Thymus (tissue), 11 donors: ENCODE data around the gene FMNL2. TPM values are rescaled to one million over a fixed set of nuclear protein-coding genes. Genes with fewer than 3 reads are reported as not detected.
"Not testable (repeated sequence)": the region's sequence is repeated elsewhere in the genome, so short reads cannot be mapped to it uniquely, and the experiment has no call there.

Experiments used
- DNase-seq, 9 donors: peaks; one replicate each; pipeline ENCODE4 v3.0.0-alpha.2; 2013; ENCODE audit warnings: low spot score in 9 of 9, low read depth in 6 of 9, missing footprints in 1 of 9
- H3K27ac ChIP-seq, 2 donors: one replicate each; pipeline ENCODE4 v1.5.1; 2013; ENCODE audit warnings: control low read depth in 1 of 2, low read depth in 1 of 2, low read length in 1 of 2, mild to moderate bottlenecking in 1 of 2, moderate library complexity in 1 of 2
- H3K27me3 ChIP-seq, 2 donors: one replicate each; pipeline ENCODE4 v1.5.1; 2013; ENCODE audit warnings: low read length in 1 of 2; ENCODE audit not compliant: control insufficient read depth in 2 of 2, insufficient read depth in 1 of 2
- H3K36me3 ChIP-seq, 2 donors: one replicate each; pipeline ENCODE4 v1.5.1; 2013; ENCODE audit warnings: low read length in 1 of 2, mild to moderate bottlenecking in 1 of 2, moderate library complexity in 1 of 2; ENCODE audit not compliant: control insufficient read depth in 2 of 2, insufficient read depth in 2 of 2
- H3K4me1 ChIP-seq, 2 donors: one replicate each; pipeline ENCODE4 v1.5.1; 2013; ENCODE audit warnings: low read length in 2 of 2; ENCODE audit not compliant: control insufficient read depth in 2 of 2, insufficient read depth in 2 of 2
- H3K4me3 ChIP-seq, 2 donors: one replicate each; pipeline ENCODE4 v1.5.1; 2013; ENCODE audit warnings: low read length in 2 of 2, control low read depth in 1 of 2, mild to moderate bottlenecking in 1 of 2
- H3K9me3 ChIP-seq, 2 donors: one replicate each; pipeline ENCODE4 v1.5.1; 2013; ENCODE audit warnings: low read length in 1 of 2, mild to moderate bottlenecking in 1 of 2; ENCODE audit not compliant: control insufficient read depth in 2 of 2, insufficient read depth in 1 of 2
- WGBS: extraction: QIAGEN DNeasy Blood & Tissue Kit; methylation state at CpG from one replicate; pipeline ENCODE4 v1.1.7; 2013; 5-methylcytosine and 5-hydroxymethylcytosine counted together
- polyA plus RNA-seq: library from polyadenylated mRNA; stranded (reverse); fragments of 200-250 nt; gene quantifications from one replicate; pipeline ENCODE4 v1.2.3, GENCODE V29; 2013
- total RNA-seq: library from RNA; stranded (reverse); fragments of 120-200 nt; gene quantifications from one replicate; pipeline ENCODE4 v1.2.4, GENCODE V29; 2013
- donor health status: healthy.

FMNL2 gene
- total and polyA plus RNA-seq, 2 donors = 18.9 to 61.3 TPM

DNA sequence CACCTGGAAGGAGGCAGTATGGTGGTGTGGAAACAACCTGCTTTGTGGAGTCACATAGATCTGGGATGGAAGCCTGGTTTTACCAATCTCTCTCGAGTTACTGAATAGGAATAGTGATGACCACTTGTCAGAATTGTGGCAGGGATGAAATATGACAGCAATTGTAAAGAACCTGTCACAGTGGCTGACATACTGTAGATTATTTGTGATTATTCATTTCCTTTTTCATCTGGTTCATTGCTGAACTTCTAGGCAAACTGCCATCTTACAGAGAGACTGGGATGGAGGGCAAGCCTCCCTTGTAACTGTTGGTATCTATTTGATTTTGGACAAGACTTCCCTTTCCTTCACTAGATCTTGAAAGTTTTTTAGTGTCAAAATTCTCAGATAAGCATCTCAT lies 42.0 kb downstream of the FMNL2 start:
- no peaks in the 10 kb centered on the region for H3K36me3 ChIP-seq
- 82% methylated on average over 1 of the region's 1 CpG for WGBS
- H3K9me3 ChIP-seq = no peaks in the 10 kb centered on the region
- no peak overlapping the region for H3K4me3 ChIP-seq
- no peak overlapping the region for H3K27ac ChIP-seq
- H3K4me1 ChIP-seq = no peaks in the 10 kb centered on the region
- no peaks in the 10 kb centered on the region for H3K27me3 ChIP-seq
- no peak for DNase-seq

GRCh38 chr2:152379089-152379488 lies 44.1 kb downstream of the FMNL2 start:
- DNase-seq = no peak
- no peaks in the 10 kb centered on the region for H3K27me3 ChIP-seq
- H3K9me3 ChIP-seq = no peaks in the 10 kb centered on the region
- no peak overlapping the region for H3K4me3 ChIP-seq
- no peaks in the 10 kb centered on the region for H3K4me1 ChIP-seq
- no peak overlapping the region for H3K27ac ChIP-seq
- 80% methylated on average over 4 of the region's 4 CpGs for WGBS
- H3K36me3 ChIP-seq = no peaks in the 10 kb centered on the region

GRCh38 chr2:152380261-152381055 lies 45.5 kb downstream of the FMNL2 start:
- no peak for DNase-seq
- H3K4me3 ChIP-seq = no peak overlapping the region
- H3K27ac ChIP-seq = no peak overlapping the region
- no peaks in the 10 kb centered on the region for H3K36me3 ChIP-seq
- no peaks in the 10 kb centered on the region for H3K4me1 ChIP-seq
- 83% methylated on average over 5 of the region's 5 CpGs for WGBS
- H3K9me3 ChIP-seq = no peaks in the 10 kb centered on the region
- H3K27me3 ChIP-seq = no peaks in the 10 kb centered on the region

DNA sequence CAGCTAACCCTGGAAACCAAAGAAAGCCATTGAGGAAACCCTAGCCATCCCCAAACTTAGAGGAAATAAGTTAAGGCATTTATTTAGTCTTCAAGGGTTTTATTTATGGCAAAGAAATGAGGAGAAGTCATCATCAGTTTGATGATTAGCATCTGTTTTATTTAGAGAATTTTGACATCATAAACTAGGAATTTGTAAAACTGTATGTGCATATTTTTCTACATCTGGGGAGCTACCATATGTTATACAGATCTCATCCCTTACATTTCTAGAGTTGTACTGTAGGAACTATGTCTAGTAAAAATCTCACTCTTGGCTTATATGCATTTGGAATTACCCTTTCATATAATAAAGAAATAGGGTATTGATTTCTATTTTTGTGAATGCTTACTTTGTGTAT lies 48.7 kb downstream of the FMNL2 start:
- H3K27me3 ChIP-seq = no peaks in the 10 kb centered on the region
- DNase-seq = no peak

GRCh38 chr2:152384992-152385391 lies 50.0 kb downstream of the FMNL2 start:
- DNase-seq = no peak
- 96% methylated on average over 3 of the region's 3 CpGs for WGBS
- Histone ChIP-seq H3K9me3 (no peaks in the 10 kb centered on the region), H3K4me3 (no peak overlapping the region), H3K27me3 (no peaks in the 10 kb centered on the region), H3K4me1 (no peaks in the 10 kb centered on the region), H3K36me3 (no peaks in the 10 kb centered on the region), H3K27ac (no peak overlapping the region)

More for the DNA sequence above, 48.7 kb downstream of the FMNL2 start:
- H3K4me1 ChIP-seq = no peaks in the 10 kb centered on the region
- H3K9me3 ChIP-seq = no peaks in the 10 kb centered on the region
- no peak overlapping the region for H3K4me3 ChIP-seq
- no peaks in the 10 kb centered on the region for H3K36me3 ChIP-seq
- H3K27ac ChIP-seq = no peak overlapping the region

DNA sequence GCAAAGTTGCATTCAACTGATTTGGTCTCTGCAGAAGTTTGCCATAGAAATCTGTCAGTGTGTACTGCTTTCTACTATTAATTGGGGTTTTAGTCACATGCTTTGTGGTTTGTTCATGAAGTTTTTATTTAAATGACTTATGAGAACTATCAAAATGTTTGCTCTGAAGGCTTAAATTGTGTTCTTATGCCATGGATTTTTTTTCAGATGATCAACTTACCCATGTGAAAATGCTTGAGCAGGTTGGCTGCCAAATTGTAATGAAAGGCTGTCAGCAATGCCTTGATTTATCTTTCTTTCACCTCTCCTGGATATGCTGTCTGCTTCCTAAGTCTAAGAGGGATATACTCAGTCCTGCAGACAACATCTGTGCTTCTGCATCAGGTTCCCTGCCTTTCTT lies 50.7 kb downstream of the FMNL2 start:
- no peak overlapping the region for H3K27ac ChIP-seq
- H3K4me3 ChIP-seq = no peak overlapping the region
- H3K4me1 ChIP-seq = no peaks in the 10 kb centered on the region
- no peaks in the 10 kb centered on the region for H3K9me3 ChIP-seq
- DNase-seq = no peak
- no peaks in the 10 kb centered on the region for H3K36me3 ChIP-seq
- H3K27me3 ChIP-seq = no peaks in the 10 kb centered on the region

DNA sequence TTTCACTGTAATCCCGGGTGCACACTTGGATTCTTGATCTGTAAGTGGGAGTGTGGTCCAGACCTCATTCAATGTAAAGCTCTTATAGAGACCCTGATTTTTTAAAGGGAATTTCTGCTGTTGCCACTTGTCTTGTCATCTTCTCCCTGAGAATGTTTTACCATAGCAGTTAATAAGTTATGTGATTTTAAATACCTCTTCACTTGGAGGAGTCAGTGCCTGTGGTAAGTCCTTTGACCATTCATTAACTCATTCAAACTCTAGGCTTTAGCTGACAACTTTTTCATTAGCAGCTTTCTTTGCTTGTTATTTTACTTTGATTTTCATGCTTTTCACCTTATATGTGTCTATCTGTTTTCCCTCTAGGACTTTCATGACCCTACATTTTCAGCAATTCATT lies 51.3 kb downstream of the FMNL2 start:
- DNase-seq = no peak
- WGBS = 91% methylated on average over 1 of the region's 1 CpG

GRCh38 chr2:152387041-152387440 lies 52.1 kb downstream of the FMNL2 start:
- no peaks in the 10 kb centered on the region for H3K27me3 ChIP-seq
- H3K36me3 ChIP-seq = no peaks in the 10 kb centered on the region
- 44% methylated on average over 1 of the region's 1 CpG for WGBS
- H3K27ac ChIP-seq = no peak overlapping the region
- no peaks in the 10 kb centered on the region for H3K4me1 ChIP-seq
- no peaks in the 10 kb centered on the region for H3K9me3 ChIP-seq
- no peak for DNase-seq
- no peak overlapping the region for H3K4me3 ChIP-seq

More for the DNA sequence above, 51.3 kb downstream of the FMNL2 start:
- H3K27me3 ChIP-seq = no peaks in the 10 kb centered on the region
- H3K4me3 ChIP-seq = no peak overlapping the region
- no peak overlapping the region for H3K27ac ChIP-seq
- no peaks in the 10 kb centered on the region for H3K9me3 ChIP-seq
- H3K4me1 ChIP-seq = no peaks in the 10 kb centered on the region
- no peaks in the 10 kb centered on the region for H3K36me3 ChIP-seq

GRCh38 chr2:152388269-152388668 lies 53.3 kb downstream of the FMNL2 start:
- not testable (repeated sequence) for H3K27me3 ChIP-seq, H3K36me3 ChIP-seq, H3K27ac ChIP-seq, H3K9me3 ChIP-seq, H3K4me3 ChIP-seq, DNase-seq, H3K4me1 ChIP-seq
- 97% methylated on average over 9 of the region's 9 CpGs for WGBS
